HG03521 (cell line): ENCODE results near the gene DPF3.

Source experiments
- ATAC-seq: cut with Tn5 transposase; IDR thresholded peaks from one replicate; pipeline ENCODE4 v1.9.1; 2021; ENCODE audit warnings: mild to moderate bottlenecking, moderate library complexity; ENCODE audit not compliant: unreplicated experiment

Gene DPF3

DNA sequence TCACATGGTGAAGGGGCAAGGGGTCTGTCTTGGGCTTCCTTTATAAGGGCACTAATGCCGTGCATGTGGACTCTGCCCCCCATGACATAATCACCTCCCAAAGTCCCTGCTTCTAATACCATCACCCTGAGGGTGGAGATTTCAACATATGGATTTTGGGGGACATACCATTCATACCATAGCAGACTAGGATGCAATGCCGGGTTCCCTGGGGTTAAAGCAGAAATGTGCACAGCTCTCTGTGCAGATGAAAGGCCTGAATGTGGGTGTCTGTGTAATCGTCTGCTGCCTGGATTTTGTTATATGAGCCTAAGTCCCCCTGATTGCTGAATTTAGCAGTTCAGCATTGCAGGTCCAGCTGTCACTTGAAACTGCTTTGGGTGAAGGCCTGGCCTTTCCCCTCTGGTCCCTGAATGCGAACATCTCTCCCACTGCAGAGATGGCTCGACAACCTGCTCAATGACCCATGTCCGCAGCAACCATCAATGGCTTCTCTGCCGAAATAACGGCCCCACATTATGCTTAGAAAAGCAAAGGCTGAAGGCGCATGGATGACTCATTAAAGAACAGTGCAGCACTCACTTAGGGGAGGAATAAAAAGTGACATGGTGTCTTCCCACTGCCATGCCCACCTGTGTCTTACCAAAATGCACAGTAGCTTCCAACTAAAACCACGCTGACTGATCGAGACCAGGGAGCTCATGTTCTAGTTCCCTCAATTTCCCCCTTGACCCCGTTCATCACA lies 286.3 kb downstream of the DPF3 start:
- no peak for ATAC-seq

DNA sequence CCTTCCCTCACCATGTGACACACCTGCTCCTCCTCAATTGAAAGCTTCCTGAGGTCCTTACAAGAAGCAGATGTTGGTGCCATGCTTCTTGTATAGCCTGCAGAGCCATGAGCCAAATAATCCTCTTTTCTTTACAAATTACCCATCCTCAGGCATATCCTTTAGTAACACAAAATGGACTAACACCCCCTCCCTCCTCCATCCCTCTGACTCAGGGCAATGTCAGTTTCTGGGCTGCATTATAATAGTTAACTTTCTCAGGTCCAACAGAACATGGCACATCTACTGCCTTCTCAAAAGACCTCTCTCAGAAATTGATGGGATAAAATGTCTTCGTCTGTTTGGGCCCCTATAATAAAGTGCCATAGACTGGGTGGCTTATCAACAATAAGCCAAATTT lies 287.0 kb downstream of the DPF3 start:
- ATAC-seq, result no peak

DNA sequence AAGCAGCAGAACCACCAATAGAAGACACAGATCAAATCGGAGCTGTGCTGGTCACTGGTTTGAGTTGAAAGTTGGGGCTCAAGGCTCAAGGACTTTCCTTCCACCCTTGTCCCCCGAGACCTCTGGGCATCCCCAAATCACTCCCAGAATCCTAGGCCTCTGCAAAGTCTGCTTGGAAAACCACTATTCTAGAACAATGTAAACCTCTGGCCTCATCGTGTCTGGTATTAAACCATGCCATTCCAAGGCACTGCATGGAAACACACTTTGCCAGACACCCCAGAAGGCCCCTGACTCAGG lies 288.0 kb downstream of the DPF3 start:
- ATAC-seq, result no peak

DNA sequence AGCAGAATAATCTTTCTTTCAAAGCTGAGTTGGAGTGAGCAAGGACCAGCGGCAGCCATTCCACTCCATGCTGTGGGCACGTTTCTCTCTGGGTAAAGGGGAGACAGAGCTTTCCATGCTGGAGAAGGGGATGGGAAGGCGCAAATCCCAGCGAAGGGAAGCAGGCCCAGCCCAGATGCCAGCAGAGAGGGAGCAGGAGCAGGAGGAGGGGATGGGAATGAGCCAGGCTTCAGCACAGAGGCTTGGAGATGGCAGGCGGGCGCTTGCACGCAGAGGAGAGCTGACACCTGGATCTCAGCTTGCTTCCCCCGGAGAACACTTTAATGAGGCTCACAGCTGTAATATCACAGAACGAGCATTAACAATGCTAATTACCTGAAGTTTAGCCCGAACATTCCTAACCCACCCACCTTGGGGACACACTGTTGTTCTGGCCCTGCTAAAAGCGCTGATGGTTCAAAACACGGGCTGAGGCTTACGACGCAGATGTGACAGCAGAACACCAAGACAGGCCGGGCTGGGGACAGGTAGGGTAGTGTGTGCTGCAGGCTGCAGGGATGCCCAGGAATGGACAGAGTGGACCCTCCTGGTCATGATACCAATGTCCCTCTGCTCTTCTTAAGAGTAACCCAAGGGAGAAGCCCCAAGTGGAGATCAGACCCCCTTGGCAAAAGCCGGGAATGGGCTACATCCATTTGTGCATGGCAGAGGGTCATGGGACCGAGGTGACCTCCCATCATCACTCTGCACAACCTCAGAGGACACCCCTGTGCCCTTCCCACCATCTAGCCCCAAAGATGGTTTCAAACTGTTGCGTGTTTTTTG lies 288.6 kb downstream of the DPF3 start:
- no peak for ATAC-seq

DNA sequence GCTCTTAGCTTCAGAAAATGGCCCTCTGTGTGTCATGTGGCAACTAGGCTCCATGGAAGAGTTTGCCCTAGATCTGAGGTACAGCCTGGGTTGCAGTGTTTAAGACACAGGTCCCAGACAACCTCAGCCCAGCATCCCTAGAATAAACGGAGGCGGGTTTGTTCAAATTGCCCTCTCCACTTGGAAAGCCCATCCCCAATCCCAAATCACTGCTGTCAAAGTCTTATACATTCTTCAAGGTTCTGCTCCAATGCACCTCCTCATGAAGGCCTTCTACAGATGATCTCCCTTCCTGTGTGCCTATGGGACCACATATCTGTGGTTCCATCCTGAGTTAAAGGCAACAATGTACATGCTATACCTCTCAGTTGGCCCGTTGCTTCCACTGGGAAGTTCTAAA lies 289.8 kb downstream of the DPF3 start:
- ATAC-seq, result no peak

DNA sequence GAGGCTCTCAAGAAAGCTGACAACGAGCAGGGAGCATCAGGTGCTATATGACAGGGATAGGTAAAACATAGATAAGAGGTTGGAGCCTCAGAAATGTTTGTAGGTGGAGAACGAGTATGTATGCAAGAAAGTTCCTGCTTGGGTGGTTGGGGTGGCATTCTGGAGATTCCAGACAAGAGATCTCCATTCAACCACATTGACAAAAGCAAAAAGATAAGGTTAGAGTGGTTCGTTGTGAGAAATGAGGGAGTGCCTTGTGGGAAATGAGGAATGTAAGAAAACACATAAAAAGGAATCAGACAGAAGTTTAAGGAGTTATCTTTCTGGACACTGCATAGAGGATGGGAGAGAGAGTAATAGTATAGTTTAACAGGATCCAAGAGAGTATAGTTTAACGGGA lies 290.3 kb downstream of the DPF3 start:
- no peak for ATAC-seq

DNA sequence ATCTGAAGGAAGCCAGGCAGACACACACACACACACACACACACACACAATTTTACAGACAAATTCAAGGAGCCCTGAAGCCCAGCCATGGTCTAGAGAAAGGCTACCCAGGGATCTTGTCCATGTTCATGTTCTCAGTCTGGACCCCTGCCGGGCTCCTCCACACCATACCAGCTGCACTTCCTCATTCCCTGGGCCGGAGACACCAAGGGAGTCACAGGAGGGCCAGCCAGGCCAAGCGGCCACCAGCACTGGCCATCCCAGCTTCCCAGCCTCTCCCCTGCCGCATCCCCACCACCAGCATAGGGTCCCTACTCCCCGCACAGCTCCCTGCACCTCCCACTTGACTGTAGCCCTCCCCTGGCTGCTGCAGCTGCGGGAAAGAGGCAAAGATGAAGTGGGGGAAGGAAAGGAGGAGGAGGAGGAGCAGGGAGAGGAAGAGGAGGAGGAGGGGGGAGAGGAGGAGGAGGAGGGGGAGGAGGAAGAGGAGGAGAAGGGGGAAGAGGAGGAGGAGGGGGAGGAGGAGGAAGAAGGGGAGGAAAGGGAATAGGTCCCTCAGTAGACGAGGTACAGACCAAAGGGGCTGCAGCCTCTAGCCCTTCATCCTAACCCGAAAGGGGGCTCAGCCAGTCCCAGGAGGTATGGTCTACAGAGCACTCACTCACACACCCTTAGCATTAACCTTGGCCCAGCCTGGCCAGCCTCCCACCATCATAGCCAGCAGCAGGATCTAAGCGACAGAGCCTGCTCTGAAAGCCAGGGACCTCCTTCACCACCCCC lies 293.2 kb downstream of the DPF3 start:
- no peak for ATAC-seq

DNA sequence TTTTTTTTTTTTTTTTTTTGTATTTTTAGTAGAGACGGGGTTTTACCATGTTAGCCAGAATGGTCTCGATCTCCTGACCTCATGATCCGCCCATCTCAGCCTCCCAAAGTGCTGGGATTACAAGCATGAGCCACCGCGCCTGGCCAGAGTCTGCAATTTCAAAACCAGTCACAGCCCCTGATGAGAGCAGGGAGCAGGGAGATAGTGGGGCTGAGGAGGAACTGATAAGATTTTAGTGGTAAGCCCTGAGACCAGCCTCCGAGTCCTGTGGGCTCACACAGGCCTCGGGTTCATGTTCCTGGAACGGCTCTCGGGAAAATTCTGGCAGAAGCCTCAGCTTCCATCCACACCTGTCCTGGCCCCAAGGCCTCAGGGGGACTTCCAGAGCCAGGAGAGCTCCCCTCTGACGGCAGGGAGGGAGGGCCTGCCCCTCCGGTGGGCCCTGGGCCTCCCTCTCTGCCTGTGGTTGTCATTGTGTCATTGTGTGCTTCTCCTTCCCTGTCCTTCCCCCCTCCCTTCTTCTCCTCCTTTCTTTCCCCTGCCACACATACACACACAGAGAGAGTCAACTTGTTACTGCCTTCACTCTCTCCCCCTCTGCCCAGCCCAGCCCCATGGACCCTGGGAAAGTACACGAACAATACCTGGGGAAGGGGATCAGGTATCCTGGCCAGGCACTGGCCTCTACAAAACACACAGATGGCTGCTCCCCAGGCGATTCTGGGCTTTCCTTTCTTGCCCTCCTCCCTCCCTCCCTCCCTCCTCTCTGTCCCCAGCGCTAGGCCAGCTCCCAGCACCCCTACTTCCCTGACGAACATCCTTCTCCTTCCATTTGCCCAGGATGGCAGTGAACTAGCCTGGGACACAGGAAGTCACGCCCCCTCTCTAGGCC lies 294.1 kb downstream of the DPF3 start:
- no peak for ATAC-seq

DNA sequence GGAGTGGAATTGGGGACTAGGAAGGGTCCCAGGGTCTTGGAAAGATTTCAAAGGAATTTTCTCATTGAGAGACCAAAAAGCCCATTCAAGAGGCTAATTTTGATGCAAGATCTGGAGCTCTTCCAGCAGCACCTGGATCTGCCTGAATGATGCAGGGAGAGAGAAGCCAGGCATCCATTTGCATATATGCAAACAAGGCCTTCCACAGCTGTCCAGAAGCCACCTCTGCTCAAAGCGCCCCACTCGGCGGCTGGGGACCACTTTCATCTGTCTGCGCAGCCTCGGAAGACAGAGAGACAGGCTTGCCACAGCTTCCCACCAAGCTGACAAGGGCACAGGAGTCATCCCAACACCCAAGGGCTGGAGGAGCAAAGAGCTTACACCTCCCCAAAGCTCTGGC lies 295.6 kb downstream of the DPF3 start:
- ATAC-seq, result no peak

DNA sequence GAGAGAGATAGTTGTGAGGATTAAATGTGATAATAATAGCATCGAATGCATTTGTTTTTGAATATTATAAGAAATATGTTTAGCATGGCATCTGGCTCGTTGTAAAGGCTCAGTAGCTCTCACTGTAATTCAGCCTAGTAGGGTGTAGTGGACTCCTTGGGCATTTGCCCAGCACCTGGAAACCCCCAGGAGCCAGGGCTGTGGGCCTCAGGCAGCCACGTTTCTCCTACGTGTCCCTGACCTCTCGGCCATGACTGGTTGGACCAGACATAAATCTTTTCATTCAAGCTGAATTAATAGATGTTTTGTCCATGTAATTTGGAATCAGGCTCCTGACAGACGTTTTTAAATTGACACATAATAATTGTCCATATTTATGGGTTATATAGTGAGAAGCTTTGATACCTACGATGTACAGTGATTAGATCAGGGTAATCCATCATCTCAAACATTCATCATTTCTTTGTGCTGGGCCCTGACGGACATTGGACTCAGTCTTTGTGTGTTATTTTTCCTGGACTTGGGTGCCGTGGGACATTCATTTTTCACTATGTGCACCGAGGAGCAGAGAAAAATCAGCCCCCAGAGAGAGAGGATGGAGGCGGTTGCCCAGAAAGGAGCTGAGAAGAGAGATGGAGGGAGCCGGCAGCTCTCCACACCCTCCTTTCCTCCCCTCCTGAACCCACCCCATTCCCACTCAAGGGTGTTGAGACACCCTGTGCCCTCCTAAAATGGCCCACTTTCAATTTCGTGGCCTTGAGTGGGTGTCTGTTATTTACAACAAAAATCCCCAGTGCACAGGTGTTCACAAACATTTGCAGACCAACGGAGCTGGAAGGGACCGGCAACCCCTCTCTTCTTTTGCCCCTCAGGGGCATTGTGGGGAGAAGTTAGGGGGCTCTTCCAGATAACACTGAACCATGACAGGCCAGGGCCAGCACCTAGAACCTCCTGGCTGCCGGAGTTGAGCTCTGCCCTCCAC lies 296.4 kb downstream of the DPF3 start:
- no peak for ATAC-seq

DNA sequence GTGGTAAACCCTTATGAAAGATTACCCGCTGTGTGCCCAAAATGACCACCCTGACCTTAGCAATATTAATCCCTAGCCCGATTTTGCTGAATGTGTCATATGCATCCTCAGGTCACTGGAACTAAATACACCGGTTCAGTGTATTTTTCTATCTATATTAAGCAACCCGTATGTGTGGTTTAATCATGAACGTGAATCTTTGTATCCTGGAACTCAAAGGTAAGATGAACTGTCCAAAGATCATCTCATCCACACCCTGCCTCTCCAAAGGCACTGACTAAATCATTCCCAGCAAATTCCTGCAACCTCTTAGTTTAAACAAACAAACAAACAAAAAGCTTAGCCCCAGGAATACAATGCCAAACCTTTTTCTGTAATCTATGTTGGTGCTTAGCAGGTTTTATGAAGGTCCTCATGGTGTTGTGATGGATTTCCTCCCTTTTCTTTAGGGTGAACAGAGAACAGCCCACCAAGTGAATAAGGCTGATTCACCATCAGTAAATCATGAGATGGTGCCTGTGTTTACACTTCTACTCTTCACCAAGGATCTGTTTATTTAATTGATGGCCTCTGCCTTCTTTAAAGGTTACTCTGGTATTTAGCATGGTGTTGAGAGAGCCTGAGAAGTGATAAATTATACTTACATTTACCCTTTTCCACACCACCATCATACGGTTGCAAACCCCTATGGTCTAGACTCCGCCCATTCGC lies 298.6 kb downstream of the DPF3 start:
- ATAC-seq, result no peak

DNA sequence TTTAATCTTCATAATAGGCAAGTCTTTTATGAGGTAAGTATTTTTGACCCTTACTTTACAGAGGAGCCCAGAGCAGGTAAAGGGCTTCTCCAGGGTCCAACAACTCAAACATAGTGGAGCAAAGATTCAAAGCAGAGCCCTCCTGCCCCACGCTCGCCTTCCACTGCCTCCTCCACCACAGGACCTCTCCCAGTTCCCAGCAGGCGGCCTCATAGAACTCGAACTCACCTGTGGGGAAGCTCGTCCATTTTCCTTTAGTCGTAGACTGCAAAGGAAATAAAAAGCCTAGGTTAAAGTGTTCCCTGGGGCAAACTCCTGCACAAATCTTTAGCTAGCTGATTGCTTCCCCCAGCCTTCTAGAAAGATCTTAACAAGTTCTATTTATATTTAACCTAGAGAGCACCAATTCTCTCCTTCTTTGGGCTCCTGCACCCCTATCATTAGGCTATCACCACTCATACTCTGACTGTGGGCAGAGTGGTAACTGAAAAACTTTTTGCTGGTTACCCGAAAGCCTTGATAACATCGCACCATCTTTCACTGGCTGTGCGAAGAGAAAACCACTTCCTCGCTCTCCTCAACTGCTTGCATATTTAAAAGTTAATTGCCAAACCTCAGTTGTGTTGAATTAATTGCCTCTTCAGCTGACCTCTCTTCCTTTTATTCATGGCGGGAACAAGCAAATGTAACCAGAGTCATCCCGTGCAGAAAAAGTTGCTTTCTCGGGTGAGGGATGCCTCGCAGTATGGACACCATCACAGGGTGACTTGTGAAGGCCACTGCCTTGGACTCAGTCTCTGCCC lies 299.6 kb downstream of the DPF3 start:
- ATAC-seq, result no peak

DNA sequence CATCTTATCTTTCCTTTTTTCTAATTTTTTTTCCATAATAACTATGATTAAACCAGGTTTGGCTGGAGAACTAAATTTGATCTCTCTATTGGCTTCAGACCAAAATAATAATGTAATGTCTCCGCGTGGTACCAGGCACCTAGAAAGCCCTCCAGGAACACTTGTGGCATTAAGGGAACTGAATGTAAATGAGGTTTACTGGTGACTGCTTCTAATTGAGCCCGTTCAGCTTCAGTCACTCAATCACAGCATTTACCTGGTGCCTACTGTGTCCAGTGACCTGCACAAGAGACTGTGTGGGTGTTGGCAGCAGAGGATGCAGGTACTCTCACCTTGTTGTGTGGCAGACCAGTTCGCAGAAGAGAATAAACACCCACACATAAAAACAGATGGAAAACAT lies 302.5 kb downstream of the DPF3 start:
- ATAC-seq, result no peak

DNA sequence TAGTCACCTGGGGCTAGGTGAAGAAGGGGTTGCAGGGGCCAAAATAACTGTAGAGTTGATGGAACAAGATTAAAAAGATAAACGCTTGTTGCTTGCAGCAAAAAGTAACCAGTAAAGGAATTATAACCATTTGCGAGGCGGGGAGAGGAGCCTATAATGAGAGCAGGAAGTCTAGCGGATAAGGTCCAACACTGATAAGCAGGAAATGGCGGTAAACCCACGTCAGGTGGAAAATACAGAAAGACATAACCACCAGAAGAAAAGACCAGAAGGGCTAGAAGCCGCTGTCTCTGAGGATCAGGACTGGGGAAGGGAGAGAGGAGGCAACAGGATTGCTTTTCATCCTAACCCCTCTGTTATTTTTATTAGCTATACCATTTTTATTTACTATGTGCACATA lies 303.3 kb downstream of the DPF3 start:
- no peak for ATAC-seq

DNA sequence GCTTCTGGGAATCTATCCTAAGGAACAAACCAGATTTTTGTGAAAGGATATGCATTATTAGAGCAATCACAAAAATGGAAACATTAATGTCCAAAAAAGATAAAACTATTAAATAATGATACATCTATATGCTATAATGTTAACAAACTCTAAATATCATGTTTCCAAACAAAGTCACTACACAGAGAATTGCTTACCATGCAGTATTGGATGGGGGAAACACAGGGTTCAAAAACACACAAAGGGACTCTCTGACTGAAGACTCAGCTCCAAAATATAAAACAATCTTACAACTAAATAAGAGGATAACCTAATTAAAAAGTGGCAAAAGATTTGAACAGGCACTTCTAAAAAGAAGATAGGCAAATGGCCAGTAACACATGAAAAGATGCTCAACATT lies 304.2 kb downstream of the DPF3 start:
- ATAC-seq, result no peak

DNA sequence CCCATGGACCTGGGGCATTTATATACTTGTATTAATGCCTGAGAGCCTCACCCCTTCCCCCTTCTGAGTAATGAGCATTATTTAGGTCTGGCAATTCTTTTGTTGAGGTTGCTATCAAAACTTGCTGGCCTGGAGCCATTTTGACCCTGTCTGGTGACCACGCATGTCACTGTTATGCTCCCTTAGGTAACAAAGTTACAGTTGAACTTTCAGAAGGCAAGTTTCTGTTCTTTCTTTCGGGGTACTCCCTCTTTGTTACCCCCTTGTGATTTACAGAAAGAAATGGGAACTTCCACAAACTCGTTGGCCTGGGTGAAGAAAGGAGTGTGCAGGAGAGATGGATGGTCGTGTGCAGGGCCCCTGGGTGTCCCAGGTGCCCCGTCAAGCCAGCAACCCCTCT lies 305.4 kb downstream of the DPF3 start:
- no peak for ATAC-seq

DNA sequence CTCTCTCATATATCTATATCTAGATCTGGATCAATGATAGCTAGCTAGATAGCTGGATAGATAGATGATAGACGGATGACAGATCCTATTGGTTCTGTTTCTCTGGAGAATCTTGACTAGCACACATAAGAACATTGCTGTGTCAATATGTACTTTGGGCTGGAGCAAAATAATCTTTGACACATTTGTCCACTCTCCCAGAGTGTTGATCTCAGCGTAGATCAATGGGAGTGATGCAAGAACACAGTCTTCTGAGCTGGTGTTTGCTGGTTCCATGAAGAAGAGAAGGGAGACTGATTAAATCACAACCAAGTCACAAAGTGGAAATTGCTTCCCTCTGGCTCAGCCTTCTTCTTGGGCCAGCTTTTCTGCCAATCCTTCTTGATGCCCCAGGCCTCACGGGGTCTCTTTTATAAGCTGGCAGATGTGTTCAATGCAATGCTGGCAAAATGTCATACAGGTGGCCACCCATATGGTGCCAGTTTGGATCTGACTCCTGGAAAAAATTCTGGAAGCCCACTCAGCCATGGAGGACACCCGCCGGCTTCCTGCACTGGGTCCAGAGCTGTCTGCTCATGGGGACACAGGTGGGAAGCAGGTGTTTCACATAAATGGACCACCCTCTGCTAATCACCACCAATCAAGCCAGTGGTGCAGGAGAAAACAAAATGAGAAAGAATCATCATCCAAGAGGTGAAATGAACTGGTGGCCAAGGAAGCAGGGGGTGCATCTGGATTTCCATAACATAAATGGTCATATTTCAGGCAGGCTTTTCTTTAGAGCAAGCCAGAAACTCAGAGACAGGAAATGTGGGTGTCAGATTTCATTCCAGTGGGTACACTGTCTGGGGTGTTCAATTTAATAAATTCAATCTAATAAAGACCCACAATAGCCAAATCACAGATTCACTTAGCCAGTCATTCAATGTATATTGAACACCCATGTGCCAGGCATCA lies 310.3 kb downstream of the DPF3 start:
- ATAC-seq, result no peak
